Measurements from ENCODE around the gene CTNNBL1.

Gene CTNNBL1

DNA sequence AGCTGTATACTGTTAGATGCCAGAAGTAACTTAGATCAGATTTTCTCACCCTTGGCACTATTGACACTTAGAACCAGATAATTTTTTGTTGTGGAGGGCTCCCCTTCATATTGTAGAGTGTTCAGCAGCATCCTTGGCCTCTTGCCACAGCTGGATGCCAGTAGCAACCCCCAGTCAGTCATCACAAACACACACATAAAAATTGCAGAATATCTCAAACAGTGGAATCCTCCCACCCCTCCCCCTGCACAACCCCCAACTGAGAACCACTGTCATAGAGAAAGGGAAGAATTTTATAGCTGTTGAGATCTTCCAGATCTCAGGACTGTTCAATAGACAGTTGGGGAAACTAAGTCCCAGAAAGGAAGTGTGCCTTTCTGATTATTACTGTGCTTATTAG is 127.9 kb downstream of the CTNNBL1 start:
- peak; percentile 47 for DNase-seq (ENCODE audit: low spot score)

DNA sequence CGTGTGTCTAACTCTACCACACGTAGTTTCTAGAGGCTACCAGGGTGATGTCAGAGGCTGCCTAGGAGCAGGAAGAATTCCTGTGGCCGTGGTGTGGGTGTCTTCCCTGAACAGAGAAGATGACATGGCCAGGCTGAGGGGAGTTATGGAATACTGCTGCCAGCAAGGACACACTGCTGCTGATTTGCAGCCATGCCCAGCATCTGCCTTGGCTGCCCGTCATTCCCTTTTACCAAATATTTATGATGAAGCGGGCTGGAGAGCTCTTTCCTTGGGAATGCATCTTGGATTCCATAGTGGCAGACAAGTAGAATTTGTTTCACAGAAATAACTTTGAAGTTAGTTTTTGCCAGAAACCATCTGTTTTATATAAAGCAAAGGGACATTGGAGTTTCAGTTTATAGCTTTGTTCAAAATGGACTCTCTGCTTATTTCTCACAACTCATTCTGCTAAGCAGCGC is 128.3 kb downstream of the CTNNBL1 start:
- DNase-seq (ENCODE audit: low spot score): peak; percentile 91

DNA sequence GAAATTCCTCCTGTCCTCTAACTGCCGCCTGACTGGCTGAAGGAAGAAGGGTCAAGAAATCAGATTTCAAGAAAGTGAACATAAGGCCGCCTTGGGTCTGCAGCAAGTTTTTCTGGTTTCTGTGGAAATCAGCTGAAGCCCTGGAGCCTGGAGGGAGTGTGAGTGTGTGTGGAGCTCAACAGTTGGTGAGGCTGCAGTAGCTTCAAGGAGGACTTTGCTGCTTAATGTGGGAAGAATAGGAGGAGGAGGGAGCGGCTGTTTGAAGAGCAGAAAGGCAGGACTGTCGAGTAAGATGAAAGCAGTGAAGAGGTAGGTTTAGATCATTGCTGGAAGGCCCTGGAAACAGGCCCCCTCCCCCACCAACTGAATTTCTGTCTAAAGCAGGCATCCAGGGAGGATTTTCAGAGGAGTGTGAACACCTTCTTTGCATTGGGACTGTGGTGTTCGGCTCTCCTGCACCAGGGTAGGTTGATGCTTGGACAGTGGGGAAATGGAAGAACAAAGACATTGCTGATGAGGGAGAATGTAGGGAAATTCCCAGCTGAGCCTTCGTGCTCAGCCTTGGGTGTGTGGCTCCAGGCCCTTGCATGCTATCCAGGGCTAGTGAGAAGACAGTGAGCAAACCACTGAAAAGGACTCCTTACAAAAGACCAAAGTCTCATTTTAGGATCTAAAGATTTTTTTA is 129.6 kb downstream of the CTNNBL1 start:
- DNase-seq (ENCODE audit: low spot score): peak; percentile 29

DNA sequence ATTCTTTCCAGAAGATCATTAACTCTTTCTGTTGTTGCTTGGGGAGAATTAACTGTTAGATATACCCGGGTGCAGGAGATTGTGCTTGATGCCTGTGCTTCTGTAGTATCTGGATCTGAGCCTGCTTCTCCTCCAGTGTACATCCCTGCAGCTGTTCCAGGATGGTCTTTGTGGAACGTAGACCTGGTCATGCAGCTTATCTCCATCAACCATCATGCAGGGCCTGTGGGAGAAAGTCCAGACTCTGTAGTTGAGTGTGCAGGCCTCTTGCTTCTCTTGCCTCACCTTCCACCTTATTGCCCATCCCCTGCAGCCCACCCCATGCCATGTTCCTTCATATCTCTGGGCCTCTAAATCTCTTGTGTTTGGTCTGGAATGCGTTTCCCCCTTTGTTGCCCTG is 133.8 kb downstream of the CTNNBL1 start:
- DNase-seq (ENCODE audit: low spot score): no peak

DNA sequence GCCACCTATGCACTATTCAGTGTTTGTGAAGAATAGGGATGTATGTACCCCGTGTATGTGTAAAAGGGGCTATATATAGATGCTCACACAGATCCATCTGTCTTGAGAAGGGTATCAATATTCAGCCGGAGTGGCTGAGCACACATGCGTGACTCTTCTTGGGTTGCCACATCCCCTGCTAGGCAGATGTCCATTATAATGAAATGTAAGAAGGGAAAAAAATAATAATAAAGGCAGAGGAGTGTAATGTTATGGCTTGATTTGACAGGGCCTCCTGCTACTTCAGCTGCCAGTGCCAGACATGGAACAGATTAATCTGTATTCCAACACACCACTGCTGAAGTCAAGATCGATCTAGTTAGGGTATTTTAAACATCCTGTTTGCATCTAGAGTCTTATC is 134.9 kb downstream of the CTNNBL1 start:
- no peak for DNase-seq (ENCODE audit: low spot score)

DNA sequence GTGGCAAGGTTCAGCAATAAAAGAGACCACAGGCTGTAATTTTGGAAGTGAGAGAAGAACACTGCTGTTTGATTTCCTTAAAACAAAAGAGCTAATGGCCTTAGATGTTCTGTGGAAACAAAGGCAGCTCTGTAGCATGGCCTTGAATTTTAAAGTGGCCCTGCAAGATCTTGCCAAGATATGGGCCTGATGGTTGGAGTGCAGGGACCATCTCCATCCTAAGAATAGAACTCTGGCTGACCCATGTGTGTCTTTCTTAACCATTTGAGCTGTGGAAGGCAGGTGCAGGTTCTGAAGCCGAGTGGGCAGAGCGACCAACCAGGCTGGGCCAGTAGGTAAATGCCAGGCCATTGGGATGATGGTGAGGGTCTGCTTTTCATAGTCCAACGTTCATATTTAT is 135.3 kb downstream of the CTNNBL1 start:
- no peak for DNase-seq (ENCODE audit: low spot score)

DNA sequence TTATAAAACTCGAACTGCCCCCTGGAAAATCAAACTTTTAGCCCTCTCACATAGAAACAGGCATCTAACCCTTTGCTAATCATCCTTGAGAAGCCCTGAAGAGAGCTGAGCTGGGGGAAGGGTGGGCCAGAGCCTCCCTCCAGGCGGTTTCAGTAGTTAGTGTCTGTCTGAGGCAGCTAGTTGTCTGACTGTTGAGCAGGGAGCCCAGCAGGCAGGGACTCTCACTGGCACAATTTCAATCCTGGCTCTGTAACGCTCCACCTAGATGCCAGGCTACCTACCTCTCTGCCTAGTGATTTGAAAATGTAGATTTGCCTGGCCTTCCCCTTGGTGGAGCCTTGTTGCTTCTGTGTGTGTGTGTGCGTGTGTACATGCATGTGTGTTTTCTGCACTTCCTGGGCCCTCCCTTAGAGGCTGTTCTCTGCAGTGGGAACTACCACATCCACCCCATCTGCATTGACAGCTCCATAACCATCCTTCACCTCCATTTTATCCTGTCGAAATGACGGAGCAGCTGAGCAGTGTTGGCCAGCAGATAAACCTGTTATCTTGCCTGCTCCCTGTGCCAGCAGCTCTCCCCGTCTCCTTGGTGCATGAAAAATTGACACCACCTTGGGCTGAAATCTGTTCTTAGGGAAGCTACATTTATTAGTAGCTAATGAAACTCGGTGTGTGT is 139.5 kb downstream of the CTNNBL1 start:
- DNase-seq (ENCODE audit: low spot score): no peak

DNA sequence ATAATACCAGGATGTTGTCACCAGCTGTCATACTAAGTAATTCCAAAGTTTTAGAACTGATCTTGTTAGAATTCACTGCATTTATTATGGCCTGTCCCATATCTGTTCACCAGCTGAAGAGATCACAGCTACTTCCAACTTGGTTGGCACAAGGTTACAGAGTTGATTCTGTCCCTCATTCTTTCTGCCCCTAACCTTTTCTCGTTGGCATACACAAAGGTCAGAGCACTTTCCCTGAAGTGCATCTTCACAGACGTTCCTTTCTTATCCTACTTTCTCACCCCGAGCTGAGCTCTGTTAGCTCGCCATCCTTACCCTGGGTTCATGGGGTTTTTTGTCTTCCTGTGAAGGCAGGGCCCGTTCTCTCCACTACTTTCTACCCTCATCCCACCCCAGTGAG is 143.1 kb downstream of the CTNNBL1 start:
- no peak for DNase-seq (ENCODE audit: low spot score)

DNA sequence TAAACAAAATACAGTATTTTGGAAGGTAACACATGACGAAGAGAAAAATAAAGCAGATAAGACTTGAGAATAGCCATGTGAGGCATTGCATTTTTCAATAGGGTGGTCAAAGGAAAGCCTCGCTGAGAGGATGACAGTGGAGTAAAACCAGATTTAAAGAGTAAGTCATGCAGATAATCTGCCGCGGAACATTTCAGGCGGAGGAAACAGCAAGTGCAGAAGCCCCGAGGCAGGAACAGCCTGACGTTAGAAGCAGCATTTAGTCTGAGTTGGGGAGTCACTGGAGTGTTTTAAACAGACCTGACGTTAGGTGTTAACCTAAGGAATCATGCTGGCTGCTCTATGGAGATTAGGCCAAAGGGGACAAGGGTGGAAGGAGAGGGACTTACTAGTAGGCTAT is 144.1 kb downstream of the CTNNBL1 start:
- DNase-seq (ENCODE audit: low spot score): no peak

DNA sequence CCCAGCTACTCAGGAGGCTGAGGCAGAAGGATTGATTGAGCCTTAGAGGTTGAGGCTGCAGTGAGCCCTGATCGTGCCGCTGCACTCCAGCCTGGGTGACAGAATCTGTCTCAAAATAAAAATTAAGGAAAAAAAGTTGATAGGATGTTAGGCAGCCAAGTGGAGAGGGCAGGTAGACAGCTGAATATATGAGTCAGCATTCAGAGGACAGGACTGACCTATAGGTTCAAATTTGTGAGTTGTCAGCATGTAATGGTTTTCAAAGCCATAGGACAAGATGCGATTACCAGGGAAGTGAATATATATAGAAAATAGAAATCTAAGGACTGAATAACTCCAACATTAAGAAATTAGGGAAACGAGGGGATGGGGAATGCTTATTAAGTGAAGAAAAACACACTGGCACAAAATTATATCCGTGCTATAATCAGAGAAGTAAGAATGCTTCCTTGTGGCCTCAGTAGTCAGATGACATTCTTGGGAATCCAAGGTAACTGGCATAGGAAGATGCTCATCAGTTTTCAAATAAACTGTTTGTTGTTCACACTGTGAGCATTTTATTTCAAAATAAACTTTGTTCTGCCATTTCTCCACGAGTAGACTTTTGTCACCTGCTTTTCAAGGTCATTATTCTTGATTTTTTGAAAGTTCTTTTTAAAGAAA is 145.1 kb downstream of the CTNNBL1 start:
- DNase-seq (ENCODE audit: low spot score): no peak

DNA sequence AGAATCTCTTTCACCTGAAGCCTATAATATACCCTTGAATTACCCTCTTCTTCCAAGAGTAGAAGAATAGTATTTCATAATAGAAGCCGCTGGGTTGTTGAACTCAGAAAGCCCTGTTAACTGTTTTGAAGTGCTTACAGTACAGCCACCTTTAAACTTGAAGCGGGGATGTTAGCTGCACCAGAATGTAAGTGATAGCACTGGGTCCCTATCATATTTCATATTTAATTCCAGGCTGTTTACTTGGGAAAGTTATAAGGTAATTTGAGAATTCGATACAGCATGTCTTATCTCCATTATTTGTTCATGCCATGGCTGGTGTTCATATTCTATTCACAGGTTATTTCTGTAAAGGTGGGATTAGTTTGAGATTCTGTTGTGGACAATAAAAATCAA is 145.6 kb downstream of the CTNNBL1 start:
- DNase-seq (ENCODE audit: low spot score): no peak

DNA sequence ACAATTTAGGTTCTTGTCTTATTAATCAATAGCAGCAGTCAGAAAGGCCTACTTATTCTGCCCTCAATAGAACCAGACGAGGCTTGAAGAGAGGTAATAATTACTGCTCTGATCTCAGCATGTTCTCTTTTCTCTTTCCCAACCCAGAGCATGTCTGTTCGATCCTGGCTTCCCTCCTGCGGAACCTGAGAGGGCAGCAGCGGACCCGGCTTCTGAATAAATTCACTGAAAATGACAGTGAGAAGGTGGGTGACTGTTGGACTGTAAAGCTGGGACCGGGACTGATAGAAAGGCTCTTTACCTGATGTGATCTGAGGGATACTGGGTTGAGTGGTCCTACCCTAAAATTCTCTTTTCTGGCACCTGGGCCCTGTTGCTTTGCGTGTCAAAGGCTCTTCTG is 146.1 kb downstream of the CTNNBL1 start:
- no peak for DNase-seq (ENCODE audit: low spot score)

DNA sequence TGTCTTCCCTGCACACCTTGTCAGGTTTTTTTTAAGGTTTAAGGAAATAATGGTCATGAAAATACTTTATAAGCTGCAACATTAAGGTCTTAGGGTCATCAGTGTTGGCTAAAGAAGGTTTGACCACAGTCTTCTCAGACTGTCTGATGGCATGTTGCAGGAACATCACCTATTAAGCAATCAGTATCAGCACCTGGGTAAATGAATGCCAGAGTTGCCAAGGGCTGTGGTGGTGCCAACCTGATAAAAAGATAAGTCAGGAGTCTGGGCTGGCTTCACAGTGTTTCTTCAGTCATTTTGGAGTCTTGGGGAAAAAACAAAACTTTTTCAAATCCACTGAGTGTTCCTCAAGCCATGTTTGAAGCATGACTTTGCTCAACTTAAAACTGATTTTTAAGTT is 147.6 kb downstream of the CTNNBL1 start:
- DNase-seq (ENCODE audit: low spot score): no peak

DNA sequence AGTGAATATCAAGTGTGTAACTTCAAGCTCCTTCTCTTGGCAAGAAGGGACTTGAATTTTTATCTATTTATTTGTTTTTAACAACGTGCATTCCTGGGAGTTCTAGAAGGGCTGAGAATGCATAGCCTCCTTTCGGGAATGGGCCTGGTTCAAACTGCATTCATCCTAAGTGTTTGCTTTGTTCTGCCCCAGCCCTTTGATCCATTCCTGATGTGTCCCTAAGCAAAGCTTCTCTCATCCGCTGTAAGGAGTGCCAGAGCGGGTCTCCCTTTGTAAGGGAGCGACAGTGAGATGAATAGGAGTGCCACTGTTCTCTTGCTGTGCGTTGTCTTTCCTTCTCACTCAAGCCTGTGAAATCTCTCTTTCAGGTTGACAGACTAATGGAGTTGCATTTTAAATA is 148.1 kb downstream of the CTNNBL1 start:
- DNase-seq (ENCODE audit: low spot score): no peak

DNA sequence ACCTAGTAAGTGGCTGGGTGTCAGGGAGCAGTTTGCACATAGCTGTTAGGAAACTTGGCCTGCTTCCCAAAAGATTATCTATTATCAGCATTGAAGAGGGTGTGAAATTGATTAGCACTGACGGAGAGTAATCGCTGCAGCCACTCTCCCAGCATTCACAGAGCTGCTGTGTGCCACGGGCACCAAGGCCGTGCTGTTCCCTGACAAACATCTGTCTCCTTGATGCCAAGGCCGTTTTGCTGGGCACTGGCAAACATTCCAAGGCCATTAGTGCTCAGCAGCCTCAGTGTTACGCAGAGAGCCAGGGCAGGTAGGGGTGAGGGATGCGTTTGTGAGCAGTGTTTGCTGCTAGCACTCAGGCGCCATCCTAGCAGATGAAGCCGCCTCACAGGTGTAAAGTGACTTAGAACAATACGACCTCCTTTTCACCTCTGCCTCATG is 151.4 kb downstream of the CTNNBL1 start:
- DNase-seq (ENCODE audit: low spot score): no peak

DNA sequence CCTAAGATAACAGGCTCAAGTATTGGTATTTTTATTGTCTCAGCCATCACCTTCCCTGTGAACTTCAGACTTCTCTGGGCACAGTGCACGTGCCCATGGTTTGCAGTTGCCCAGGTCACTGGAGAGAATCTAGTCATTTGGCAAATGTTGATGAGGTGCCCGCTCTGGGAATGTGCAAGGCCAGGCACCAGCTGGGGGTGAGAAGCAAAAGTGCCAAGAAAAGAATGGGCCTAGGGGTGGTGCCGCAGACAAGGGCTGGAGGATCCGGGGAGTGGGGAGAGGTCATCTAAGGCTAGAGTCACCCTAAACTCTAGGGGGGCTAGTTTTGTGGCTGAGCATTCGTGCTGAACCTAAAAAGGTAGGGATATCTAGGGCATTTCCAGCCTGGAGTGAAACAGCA is 152.0 kb downstream of the CTNNBL1 start:
- no peak for DNase-seq (ENCODE audit: low spot score)

DNA sequence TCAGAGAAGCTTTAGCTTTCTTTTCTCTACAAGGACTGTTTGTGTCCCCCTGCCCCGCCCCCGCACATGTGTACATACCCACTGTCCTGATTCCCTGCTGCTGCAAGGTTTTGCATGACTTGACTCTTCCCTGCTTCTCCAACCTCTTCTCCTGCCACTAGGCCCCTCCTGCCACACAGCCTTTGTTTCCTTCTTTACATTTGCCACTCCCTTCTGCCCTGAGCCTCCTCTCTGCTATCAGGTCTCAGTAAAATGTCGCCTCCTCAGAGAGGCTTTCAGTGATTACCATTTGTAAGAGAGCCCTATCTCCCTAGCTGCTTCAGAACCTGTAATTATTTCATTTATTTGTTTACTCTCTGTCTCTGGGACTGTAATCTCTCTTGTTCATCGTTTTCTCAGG is 152.7 kb downstream of the CTNNBL1 start:
- no peak for DNase-seq (ENCODE audit: low spot score)

DNA sequence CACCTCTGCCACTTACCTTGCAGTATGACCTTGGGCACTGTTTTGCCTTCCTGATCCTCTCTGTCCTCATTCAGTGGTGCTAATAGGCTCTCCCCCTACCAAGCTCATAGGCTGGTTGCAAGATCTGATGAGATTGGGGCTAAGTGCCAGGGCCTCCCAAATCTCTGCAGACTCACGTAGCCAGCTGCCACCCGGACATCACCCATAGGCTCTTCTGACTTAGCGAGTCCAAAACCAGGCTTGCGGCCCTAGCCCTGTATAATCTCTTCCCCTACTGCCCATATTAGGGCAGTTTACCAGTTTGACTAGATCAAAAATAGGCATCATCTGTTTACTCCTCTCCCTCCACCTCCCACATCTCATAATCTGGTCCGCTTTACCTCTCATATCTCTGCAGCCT is 154.9 kb downstream of the CTNNBL1 start:
- DNase-seq (ENCODE audit: low spot score): no peak

DNA sequence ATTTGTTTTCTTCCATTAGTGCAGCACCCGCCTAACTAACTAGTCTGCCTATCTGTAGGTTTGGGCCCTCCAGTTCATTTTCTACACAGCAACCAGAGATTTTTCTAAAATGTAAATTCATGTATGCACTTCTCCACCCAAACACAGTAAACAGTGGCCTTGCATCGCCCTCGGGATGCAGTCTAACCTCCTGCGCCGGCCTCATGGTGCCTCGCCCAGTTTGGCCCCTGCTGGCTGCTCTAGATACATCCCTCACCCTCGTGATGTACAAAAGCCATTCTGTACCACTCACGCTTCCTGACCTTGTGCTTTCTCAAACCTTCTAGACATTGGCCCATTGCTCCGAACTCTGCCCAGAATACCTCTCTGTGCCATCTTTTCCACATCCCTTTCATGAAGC is 155.3 kb downstream of the CTNNBL1 start:
- no peak for DNase-seq (ENCODE audit: low spot score)

DNA sequence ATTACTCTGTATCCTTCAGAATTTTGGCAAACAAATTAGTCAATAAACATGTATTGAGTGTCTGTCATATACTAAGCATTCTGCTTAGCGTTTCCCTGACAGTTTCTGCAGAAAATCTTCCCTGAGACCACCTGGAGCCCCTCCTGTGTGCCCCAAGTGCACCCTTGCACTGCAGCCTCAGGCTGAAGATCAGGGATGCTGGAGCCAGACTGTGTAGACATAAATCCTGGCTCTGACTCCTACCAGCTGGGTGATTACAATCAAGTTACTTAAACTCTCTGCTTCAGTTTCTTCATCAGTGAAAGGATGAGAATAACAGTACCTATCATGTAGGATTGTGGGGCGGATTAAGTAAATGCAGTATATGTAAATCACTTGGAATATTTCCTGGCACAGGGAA is 155.7 kb downstream of the CTNNBL1 start:
- DNase-seq (ENCODE audit: low spot score): no peak

DNA sequence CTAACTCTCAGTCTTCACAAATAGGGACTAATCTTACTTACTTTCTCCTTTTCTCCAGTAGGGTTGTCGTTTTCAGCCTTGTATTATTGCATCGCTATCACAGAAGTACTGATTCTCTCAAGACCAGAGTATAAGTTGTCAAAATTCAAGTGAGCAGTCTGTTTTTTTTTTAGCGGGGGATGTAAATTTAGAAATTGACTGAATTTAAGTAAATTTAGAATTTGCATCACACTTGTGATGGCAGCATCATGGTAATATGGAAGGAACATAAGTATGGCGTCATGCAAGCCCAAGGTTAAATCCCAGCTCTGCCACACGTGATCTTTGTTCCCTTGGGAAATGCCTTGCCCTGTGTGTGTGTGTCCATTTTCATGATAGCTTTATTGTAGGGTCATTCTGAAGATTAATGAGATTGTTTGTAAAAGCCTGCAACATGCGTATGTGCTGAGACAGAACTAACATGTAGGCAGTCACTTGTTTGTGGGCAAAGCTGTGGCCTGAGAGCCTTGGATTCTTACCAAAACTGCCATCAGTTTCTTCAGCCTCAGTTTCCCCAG is 156.3 kb downstream of the CTNNBL1 start:
- DNase-seq (ENCODE audit: low spot score): no peak

DNA sequence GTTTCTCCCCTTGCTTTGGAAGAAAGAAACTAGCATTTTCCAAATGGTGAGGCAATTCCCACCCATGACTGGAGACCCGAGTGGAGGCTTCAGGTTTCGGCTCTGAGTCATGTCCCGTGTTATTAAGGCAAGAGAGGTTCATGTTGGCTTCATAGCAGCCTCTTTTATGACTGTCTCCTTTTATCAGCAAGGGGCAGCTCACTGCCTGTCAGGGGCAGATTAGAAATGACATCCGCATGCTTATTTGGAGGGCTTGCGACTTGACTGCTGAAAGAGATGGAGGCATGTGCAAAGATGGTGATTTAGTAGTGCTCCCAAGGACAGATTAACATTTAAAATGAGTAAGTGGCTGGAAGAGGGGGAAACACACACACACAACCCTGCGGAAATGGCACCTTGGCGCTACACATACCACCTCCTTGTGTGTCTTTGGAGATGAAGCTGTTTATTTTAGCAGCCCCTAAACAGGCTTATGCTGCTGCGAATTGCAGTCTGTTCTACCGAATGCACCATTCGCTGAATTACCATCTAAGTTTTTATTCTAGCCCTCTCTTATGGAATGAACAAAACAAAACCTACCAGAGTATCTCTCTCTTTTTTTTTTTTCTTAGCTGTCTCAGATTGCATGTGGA is 157.0 kb downstream of the CTNNBL1 start:
- DNase-seq (ENCODE audit: low spot score): no peak

DNA sequence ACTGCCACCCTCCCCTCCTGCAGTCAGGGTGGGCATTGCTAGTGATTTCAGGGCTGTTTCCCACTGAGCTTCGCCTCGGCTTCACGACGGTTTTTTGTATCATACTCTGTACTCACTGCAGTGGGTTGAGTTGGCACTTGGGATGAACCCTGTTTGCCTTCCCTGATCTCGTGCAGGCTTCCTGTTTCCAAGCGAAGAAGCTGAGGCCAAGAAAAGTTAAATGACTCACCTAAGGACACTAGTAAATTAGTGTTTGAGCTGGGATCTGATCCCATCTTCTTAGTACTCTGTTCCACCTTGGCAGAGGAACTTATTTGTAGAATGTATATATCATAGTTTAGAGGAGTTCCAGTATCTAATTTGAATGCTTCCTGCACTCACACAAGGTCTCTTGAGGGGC is 158.8 kb downstream of the CTNNBL1 start:
- no peak for DNase-seq (ENCODE audit: low spot score)
